ENCODE measurements around the gene RENBP.

RENBP gene

GRCh38 chrX:153920546-153920945 lies 23.9 kb downstream of the RENBP start:
- Histone ChIP-seq H3K27me3 (ENCODE audit: insufficient read depth, low read length, poor library complexity, severe bottlenecking) (no peaks in the 10 kb centered on the region), H2AFZ (ENCODE audit: low read length) (no peak overlapping the region), H3K36me3 (ENCODE audit: insufficient read depth, low read length) (peaks cover 7% of the 10 kb centered on the region; the same call in 1 of the 2 replicates), H3F3A (ENCODE audit: low read depth) (no peaks in the 10 kb centered on the region), H4K20me1 (ENCODE audit: insufficient read depth, low read length, poor library complexity, severe bottlenecking) (peaks cover 14% of the 10 kb centered on the region), H3K79me2 (ENCODE audit: insufficient read depth, low read length) (peaks cover 53% of the 10 kb centered on the region), H3K9ac (ENCODE audit: low read depth, low read length, poor library complexity, severe bottlenecking) (no peak overlapping the region), H3K4me3 (ENCODE audit: low read length, poor library complexity, severe bottlenecking) (no peak overlapping the region), H3K4me1 (ENCODE audit: insufficient read depth, low read length, poor library complexity, severe bottlenecking) (peaks cover 3% of the 10 kb centered on the region), H3K9me3 (ENCODE audit: insufficient read depth, low read depth, low read length) (no peaks in the 10 kb centered on the region), H3K4me2 (ENCODE audit: low read depth, low read length, poor library complexity, severe bottlenecking) (no peak overlapping the region), H3K9me2 (replicated peaks; ENCODE audit: low read depth, low read length) (no peaks in the 10 kb centered on the region)
- TF ChIP-seq EZH2phosphoT487 (IDR thresholded peaks at IDR 0.05; ENCODE audit: borderline replicate concordance) (no peak), CTCF (conservative IDR thresholded peaks at IDR 0.05; ENCODE audit: low read length) (no peak)

- H3K4me3 ChIP-seq (ENCODE audit: low read length, poor library complexity, severe bottlenecking), result no peak overlapping the region
- no peak overlapping the region for H3K4me2 ChIP-seq (ENCODE audit: low read depth, low read length, poor library complexity, severe bottlenecking)
- peaks cover 14% of the 10 kb centered on the region for H4K20me1 ChIP-seq (ENCODE audit: insufficient read depth, low read length, poor library complexity, severe bottlenecking)
- H2AFZ ChIP-seq (ENCODE audit: low read length), result no peak overlapping the region
- peaks cover 40% of the 10 kb centered on the region for H3K79me2 ChIP-seq (ENCODE audit: insufficient read depth, low read length)
- H3K4me1 ChIP-seq (ENCODE audit: insufficient read depth, low read length, poor library complexity, severe bottlenecking), result peaks cover 3% of the 10 kb centered on the region
- no peaks in the 10 kb centered on the region for H3K9me3 ChIP-seq (ENCODE audit: insufficient read depth, low read depth, low read length)
- H3F3A ChIP-seq (ENCODE audit: low read depth), result no peaks in the 10 kb centered on the region
- peaks cover 7% of the 10 kb centered on the region; the same call in 1 of the 2 replicates for H3K36me3 ChIP-seq (ENCODE audit: insufficient read depth, low read length)
- no peaks in the 10 kb centered on the region for H3K27me3 ChIP-seq (ENCODE audit: insufficient read depth, low read length, poor library complexity, severe bottlenecking)
- H3K9ac ChIP-seq (ENCODE audit: low read depth, low read length, poor library complexity, severe bottlenecking), result no peak overlapping the region
- no peaks in the 10 kb centered on the region for H3K9me2 ChIP-seq (replicated peaks; ENCODE audit: low read depth, low read length)
- no peak for TF ChIP-seq CTCF (conservative IDR thresholded peaks at IDR 0.05; ENCODE audit: low read length)
- TF ChIP-seq EZH2phosphoT487 (IDR thresholded peaks at IDR 0.05; ENCODE audit: borderline replicate concordance), result no peak
Measured at GRCh38 chrX:153919281-153919680, 25.2 kb downstream of the RENBP start.

GRCh38 chrX:153917869-153918268 lies 26.6 kb downstream of the RENBP start:
- Histone ChIP-seq H3K9me3 (ENCODE audit: insufficient read depth, low read depth, low read length) (no peaks in the 10 kb centered on the region), H3K4me1 (ENCODE audit: insufficient read depth, low read length, poor library complexity, severe bottlenecking) (no peaks in the 10 kb centered on the region), H3K4me2 (ENCODE audit: low read depth, low read length, poor library complexity, severe bottlenecking) (no peak overlapping the region), H3K36me3 (ENCODE audit: insufficient read depth, low read length) (peaks cover 13% of the 10 kb centered on the region; the same call in 1 of the 2 replicates), H3K79me2 (ENCODE audit: insufficient read depth, low read length) (peaks cover 26% of the 10 kb centered on the region), H3K27me3 (ENCODE audit: insufficient read depth, low read length, poor library complexity, severe bottlenecking) (no peaks in the 10 kb centered on the region), H3F3A (ENCODE audit: low read depth) (no peaks in the 10 kb centered on the region), H3K4me3 (ENCODE audit: low read length, poor library complexity, severe bottlenecking) (no peak overlapping the region), H4K20me1 (ENCODE audit: insufficient read depth, low read length, poor library complexity, severe bottlenecking) (peaks cover 8% of the 10 kb centered on the region), H3K9me2 (replicated peaks; ENCODE audit: low read depth, low read length) (no peaks in the 10 kb centered on the region), H2AFZ (ENCODE audit: low read length) (no peak overlapping the region), H3K9ac (ENCODE audit: low read depth, low read length, poor library complexity, severe bottlenecking) (no peak overlapping the region)
- TF ChIP-seq CTCF (conservative IDR thresholded peaks at IDR 0.05; ENCODE audit: low read length), result no peak
- TF ChIP-seq EZH2phosphoT487 (IDR thresholded peaks at IDR 0.05; ENCODE audit: borderline replicate concordance), result no peak
